ENCODE results near the gene DGCR8.

DNA sequence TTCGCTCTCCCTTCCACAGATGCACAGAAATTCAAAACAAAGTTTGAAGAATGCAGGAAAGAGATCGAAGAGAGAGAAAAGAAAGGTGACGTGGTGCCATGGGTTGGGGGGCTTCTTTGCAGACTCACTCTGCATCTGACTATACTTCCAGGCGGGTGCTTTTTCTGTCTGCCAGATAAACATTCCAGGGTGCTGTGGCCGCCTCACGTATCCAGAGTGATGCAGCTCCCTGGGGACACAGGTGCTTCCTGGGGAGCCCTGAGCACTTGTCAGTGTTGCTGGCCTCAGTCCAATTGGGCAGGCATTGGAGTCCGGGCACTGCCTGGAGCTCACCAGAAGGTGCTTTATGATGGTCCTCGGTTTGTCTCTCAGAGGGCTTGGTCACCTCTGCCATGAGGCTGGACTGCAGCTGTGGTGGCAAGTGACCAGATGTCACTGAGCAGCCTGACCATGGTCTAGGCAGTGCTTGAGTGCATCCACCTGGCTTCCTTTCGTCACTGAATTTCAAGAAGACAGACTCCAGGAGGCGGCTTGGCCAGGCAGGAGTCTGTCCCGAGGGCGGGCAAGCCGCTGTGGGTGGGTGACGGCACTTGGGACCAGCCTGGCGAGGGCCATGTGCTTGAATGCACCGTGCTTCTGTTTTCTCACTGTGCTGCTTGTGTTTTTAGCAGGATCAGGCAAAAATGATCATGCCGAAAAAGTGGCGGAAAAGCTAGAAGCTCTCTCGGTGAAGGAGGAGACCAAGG lies 46.4 kb downstream of the DGCR8 start:
- TF ChIP-seq CTCF (IDR thresholded peaks at IDR 0.05; ENCODE audit: low read depth, low read length) = no peak
- TF ChIP-seq EZH2phosphoT487 (IDR thresholded peaks at IDR 0.05; ENCODE audit: low read depth) = no peak

Measured in OCI-LY3 (cell line).